Measurements from ENCODE around the gene TBKBP1.

DNA sequence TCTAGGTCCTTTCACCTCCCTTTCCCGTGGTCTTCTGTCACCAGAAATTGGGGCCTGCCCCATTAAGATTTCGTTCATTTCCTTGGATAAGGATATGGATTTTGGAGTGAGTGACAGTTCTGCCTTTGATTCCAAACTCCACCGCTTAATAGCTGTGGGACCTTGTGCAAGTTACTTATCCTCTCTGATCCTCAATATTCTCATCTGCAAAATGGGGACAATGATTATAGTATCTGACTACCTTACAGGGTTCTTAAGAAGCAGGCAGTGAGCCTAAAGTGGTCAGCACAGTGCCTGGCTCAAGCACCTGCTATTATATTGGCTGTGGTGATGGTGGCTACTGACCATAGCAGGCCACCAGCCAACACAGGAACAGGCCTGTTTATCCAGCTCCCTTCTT is 15.6 kb downstream of the TBKBP1 start:
- no peak for TF ChIP-seq CTCF (IDR thresholded peaks at IDR 0.05)
- TF ChIP-seq POLR2A (IDR thresholded peaks at IDR 0.05) = no peak

Measured in breast epithelium (tissue), 3 donors.